Stimulated activated CD8-positive, alpha-beta memory T cell treated with anti-CD3 and anti-CD28 coated beads, Interleukin-4, amount 100 ng/mL, for 4 hours (primary cell): ENCODE results near the gene ITPR3.

ENCODE experiments used
- DNase-seq, 2 donors: peaks; one replicate each; pipeline ENCODE4 v3.0.0-alpha.2; 2020; ENCODE audit warnings: low read depth in 2 of 2, low spot score in 1 of 2

ITPR3 gene

DNA sequence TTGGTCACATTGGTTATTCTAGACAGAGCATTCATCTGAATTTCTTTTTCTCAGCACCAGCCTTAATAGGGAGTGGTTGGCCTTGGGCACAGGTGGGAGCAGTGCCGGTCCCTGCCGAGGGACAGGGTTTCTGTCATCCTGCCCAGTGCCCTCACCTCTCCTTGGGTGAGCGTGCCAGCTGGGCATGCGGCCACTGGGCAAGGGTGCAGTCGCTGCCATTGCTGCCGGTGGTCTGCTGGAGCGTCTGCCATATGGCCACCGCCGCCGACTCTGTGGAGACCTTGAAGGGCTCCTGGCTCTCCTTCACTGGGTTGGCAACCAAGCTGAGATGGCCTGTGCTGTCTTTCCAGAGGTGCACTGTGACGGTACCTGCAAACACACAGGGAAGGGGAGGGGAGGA is 106.8 kb downstream of the ITPR3 start:
- no peak for DNase-seq

GRCh38 chr6:33728438-33728837 is 107.3 kb downstream of the ITPR3 start:
- DNase-seq = no peak

DNA sequence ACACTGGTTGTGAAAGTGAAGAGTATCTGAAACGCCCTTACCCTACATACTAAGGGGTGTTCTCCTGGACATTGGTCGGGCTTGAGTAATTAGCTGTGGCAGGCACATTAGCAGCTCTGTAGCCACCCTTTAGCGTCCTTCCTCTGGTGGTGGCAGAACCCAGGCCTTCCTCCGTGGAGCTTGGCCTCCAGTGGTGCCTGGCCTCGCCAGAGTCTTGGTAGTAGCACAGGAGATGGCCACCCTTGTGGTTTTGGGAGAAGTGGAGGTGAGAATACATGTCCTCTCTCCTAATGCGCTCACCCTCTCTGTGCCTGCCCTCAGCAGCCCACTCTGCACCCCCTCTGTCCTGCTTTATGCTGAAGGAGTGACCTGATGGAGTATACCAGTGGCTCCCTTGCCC is 107.9 kb downstream of the ITPR3 start:
- DNase-seq = no peak

DNA sequence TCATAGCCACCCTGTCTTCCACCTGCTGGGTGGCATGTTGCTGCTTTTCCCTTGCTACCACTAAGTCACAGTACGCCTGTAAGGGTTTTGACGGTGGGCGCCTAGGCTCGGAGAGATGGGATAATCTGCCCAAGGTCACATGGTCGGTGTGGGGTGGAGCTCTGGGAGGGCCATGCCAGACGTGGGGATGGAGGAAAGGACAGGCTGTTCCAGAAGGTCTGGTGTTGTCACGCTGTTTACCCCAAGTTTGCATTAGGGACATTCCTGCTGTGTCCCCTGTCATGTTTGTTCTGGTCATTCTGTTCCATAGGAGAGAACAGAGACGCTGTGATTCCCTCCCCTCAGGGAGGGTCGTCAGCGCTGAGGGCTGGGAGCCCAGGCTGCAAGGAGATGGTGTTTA is 109.5 kb downstream of the ITPR3 start:
- no peak for DNase-seq

DNA sequence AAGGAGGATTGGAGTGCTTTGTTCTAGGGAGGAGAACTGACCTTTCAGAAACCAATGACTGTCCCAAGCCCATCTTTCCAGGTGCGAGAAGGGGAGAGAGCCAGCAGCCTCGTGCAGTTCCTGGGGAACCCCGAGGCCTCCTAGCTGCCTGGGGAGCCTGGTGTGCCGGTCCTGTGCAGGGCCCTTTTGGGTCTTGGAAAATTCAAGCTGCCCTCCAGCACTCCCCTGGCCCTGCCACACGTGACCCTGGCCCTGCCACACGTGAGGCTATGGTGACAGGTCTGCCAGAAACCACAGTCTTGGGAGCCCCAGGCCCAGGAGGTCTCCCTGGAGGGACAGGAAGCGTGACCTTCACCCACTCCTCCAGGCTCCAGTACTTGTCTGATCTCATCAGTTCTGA is 109.9 kb downstream of the ITPR3 start:
- no peak for DNase-seq

GRCh38 chr6:33731751-33732282 is 110.7 kb downstream of the ITPR3 start:
- DNase-seq = no peak

GRCh38 chr6:33732385-33732784 is 111.3 kb downstream of the ITPR3 start:
- DNase-seq = no peak

DNA sequence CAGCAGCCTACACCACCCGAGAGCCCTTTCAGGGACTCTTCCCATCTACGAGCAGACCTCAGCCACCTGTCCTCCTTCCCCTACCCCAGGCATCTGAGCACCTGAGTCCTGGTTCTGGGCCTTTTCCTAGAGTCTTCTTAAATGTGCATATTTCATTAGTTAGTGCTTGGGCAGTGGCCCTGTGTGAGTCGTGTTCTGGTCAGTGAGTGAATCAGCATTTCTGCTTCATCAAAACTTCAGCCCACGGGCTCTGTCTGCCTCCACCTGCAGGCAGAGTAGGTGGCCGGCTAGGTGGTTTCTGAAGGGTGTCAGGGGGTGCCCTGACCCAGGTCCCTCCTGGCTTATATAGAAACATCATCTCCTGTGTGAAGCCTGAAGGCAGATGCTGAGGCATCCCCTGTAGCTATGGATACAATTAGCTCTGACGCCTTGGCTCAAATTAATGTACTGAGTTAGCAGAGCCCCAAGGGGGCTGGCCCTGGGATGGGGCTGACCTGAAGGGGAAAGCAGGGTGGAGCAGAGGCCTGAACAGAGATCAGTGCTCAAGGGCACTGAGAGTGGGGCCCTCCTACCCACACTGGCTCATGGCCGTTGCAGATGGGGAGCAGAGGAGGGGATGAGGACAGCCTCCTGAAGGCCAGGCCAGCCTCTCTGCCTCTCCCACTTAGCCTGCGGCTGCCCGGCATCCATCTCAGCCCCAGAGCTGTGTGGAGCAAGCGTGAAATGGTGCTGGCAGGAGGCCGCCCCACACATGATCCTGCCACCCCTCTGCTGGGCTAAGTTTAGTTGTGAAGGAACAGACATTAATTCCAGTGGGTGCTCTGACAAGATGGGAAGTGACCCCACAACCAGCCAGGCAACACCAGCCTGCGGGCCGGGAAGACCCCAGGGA is 111.9 kb downstream of the ITPR3 start:
- DNase-seq = no peak

- DNase-seq = no peak
These were observed 112.5 kb downstream of the ITPR3 start for GRCh38 chr6:33733709-33734007.

- no peak for DNase-seq
These were observed 114.1 kb downstream of the ITPR3 start for GRCh38 chr6:33735216-33735615.

- DNase-seq = no peak
These were observed 116.3 kb downstream of the ITPR3 start for GRCh38 chr6:33737267-33738026.

DNA sequence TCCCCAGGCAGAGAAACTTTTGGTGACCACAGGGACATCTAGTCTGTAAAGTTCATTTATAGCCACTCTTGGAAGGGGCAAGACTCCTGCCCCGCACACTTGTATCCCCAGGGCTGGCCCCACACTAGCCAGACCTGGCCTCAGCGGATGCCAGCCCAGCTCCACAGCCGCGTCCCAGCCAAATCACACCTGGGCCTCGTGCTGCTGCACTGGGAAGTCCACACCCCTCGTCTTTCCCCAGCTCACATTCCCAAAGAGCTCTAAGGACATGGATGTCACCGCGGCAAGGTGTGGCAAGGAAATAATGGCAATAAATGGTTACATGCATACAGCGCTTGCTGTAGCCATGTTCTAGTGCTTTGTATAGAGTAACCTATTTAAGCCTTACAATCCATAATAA is 117.0 kb downstream of the ITPR3 start:
- no peak for DNase-seq

GRCh38 chr6:33738879-33739278 is 117.8 kb downstream of the ITPR3 start:
- DNase-seq = no peak

DNA sequence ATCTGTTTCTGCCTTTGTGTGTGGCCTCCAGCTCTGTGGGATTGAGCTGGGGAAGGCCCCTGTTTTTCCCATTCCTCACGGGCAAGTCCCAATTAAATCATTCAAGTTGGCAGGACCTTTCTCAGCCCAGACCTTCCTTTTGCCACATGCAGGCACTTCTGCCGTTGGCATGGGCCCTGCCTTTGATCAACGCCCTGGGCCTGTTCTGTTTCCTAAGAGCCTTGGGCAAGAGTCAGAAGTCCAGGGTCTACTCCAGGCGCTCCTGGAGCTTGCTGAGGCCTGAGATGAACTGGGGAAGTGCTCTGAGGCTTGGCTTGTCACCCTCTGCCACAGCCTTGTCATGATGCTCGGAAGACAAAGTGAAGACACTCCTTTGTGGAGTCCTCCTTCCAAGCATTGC is 118.4 kb downstream of the ITPR3 start:
- no peak for DNase-seq

GRCh38 chr6:33740204-33740608 is 119.1 kb downstream of the ITPR3 start:
- no peak for DNase-seq

GRCh38 chr6:33740794-33741193 is 119.7 kb downstream of the ITPR3 start:
- DNase-seq = no peak

DNA sequence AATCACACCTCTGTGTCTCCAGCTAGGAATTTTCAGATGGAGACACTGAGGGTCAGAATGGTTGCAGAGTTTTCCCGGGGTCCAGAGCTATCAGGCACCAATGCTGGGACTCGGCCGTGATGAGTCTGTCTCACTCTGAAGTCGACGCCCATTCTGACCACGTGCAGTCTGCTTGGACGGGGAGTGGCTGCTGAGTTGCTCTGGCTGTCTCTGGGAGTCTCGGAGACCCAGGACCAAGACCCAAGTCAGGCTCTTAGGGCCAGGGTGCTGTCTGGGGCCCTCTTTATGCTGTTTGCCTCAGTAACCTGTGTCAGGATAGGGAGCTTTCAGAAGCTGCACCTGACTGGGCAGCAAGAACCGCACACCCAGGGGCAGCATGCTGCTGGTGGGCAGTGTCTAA is 121.0 kb downstream of the ITPR3 start:
- no peak for DNase-seq

GRCh38 chr6:33742837-33743236 is 121.7 kb downstream of the ITPR3 start:
- DNase-seq = no peak

- DNase-seq = peak; percentile 41 to 55
These were observed 123.1 kb downstream of the ITPR3 start for GRCh38 chr6:33744001-33744848.

- DNase-seq = no peak
These were observed 123.9 kb downstream of the ITPR3 start for GRCh38 chr6:33744895-33745546.

DNA sequence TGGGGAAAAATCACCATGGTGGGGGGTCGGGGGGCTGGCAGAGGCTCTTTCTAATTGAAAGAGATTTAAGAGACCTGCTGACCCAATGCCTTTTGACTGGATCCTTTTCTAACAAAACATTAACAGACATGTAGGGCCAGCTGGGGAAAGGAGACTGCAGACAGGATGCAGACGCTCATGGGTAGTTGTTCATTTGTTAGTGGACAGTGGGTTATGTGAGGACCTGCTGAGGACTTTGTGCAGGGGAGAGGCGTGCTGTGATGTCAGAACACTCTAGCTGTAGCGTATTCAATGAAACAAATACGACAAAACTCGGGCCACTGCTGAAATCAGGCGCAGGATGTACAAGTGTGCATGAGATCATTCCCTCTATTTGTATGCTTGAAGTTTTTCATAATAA is 124.4 kb downstream of the ITPR3 start:
- no peak for DNase-seq
